Memory B cell (primary cell): ENCODE measurements around the gene ZFAND6.
"Not testable (repeated sequence)": the region's sequence is repeated elsewhere in the genome, so short reads cannot be mapped to it uniquely, and the experiment has no call there.

Experiments used
- ATAC-seq: fragments of 150-1000 bp; cut with Tn5 transposase; 2 replicates; pipeline ENCODE4 v1.10.0; 2021; ENCODE audit warnings: low read depth, mild to moderate bottlenecking, moderate library complexity
- DNase-seq, 2 donors: peaks; one replicate each; pipeline ENCODE4 v3.0.0; 2022; ENCODE audit warnings: low spot score in 2 of 2
- H3K27ac Mint-ChIP-seq: one replicate; pipeline ENCODE4 v1.8.0; 2022; ENCODE audit warnings: mild to moderate bottlenecking, moderate library complexity, mixed read lengths
- H3K27me3 Mint-ChIP-seq: one replicate; pipeline ENCODE4 v1.8.0; 2022; ENCODE audit warnings: mixed read lengths
- H3K36me3 Mint-ChIP-seq: one replicate; pipeline ENCODE4 v1.8.0; 2022; ENCODE audit warnings: mild to moderate bottlenecking, mixed read lengths
- H3K4me1 Mint-ChIP-seq: one replicate; pipeline ENCODE4 v1.8.0; 2022; ENCODE audit warnings: mixed read lengths
- H3K4me3 Mint-ChIP-seq: one replicate; pipeline ENCODE4 v1.8.0; 2022; ENCODE audit warnings: mild to moderate bottlenecking, moderate library complexity, mixed read lengths
- H3K9me3 Mint-ChIP-seq: one replicate; pipeline ENCODE4 v1.8.0; 2022; ENCODE audit warnings: mixed read lengths

Gene ZFAND6

GRCh38 chr15:80152896-80153876 lies 93.7 kb downstream of the ZFAND6 start, which contains the start of gene FAH:
TSS of gene FAH (plus strand) at chr15:80152999. CDS start at chr15:80153055, 56 bp downstream.
- no peaks in the 10 kb centered on the region for H3K27me3 Mint-ChIP-seq
- no peaks in the 10 kb centered on the region for H3K9me3 Mint-ChIP-seq
- peak within 1 kb of the TSS; percentile 86 for H3K4me3 Mint-ChIP-seq
- H3K36me3 Mint-ChIP-seq, result no peaks in the 10 kb centered on the region
- DNase-seq, result peak in 1 of 2 donors; percentile 11
- peak within 1 kb of the TSS; percentile 50 for H3K27ac Mint-ChIP-seq
- H3K4me1 Mint-ChIP-seq, result peaks cover 13% of the 10 kb centered on the region
- ATAC-seq, result peak; percentile 43

DNA sequence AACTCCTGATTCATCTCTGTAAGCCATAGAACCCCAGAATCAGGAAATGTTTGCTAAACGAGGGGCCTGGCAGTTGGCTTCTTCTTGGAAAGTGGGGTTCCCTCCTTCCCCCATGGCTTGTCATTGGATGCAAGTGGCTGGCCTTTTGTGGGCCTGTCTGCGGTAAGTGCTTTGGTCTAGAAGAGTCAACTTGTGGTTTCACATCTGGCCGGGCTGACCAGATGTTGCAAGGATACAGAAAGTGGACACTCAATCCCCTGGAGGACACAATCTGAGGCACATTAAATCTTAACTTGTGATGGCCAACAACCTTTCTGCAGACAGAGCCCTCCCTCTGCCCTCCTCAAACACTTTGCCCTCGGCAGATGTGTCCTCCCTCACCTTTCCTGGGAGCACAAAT lies 94.4 kb downstream of the ZFAND6 start:
- ATAC-seq (no peak), DNase-seq (no peak)
- H3K4me3 Mint-ChIP-seq, result peak overlapping the region; percentile 17
- H3K4me1 Mint-ChIP-seq, result peaks cover 17% of the 10 kb centered on the region
- no peaks in the 10 kb centered on the region for H3K27me3 Mint-ChIP-seq
- H3K9me3 Mint-ChIP-seq, result no peaks in the 10 kb centered on the region
- H3K27ac Mint-ChIP-seq, result no peak overlapping the region
- H3K36me3 Mint-ChIP-seq, result no peaks in the 10 kb centered on the region

GRCh38 chr15:80154336-80154735 lies 94.9 kb downstream of the ZFAND6 start:
- DNase-seq, result no peak
- no peaks in the 10 kb centered on the region for H3K9me3 Mint-ChIP-seq
- no peak overlapping the region for H3K4me3 Mint-ChIP-seq
- no peak for ATAC-seq
- no peaks in the 10 kb centered on the region for H3K27me3 Mint-ChIP-seq
- H3K27ac Mint-ChIP-seq, result no peak overlapping the region
- H3K4me1 Mint-ChIP-seq, result peaks cover 19% of the 10 kb centered on the region
- no peaks in the 10 kb centered on the region for H3K36me3 Mint-ChIP-seq

- no peak overlapping the region for H3K4me3 Mint-ChIP-seq
- no peaks in the 10 kb centered on the region for H3K9me3 Mint-ChIP-seq
- H3K27ac Mint-ChIP-seq, result no peak overlapping the region
- no peaks in the 10 kb centered on the region for H3K36me3 Mint-ChIP-seq
- DNase-seq (no peak), ATAC-seq (no peak)
- H3K4me1 Mint-ChIP-seq, result peaks cover 24% of the 10 kb centered on the region
- H3K27me3 Mint-ChIP-seq, result no peaks in the 10 kb centered on the region
Measured at GRCh38 chr15:80155001-80155377, 95.5 kb downstream of the ZFAND6 start.

DNA sequence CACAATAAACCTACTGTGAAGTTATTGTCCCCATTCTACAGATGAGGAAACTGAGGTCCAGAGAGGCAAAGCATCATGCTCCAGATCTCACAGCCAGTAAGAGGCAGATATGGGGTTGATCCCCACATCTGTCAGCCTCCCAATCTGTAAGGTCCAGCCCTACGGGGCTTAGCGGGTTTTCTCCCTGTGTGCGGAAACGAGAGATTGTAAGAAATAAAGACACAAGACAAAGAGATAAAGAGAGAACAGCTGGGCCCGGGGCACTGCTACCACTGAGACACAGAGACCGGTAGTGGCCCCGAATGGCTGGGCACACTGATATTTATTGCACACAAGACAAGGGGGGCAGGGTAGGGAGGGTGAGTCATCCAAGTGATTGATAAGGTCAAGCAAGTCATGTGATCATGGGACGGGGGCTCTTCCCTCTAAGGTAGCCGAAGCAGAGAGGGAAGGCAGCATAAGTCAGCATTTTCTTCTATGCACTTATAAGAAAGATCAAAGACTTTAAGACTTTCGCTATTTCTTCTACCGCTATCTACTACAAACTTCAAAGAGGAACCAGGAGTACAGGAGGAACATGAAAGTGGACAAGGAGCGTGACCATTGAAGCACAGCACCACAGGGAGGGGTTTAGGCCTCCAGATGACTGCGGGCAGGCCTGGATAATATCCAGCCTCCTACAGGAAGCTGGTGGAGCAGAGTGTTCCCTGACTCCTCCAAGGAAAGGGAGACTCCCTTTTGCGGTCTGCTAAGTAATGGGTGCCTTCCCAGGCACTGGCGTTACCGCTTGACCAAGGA lies 96.1 kb downstream of the ZFAND6 start:
- H3K36me3 Mint-ChIP-seq, H3K9me3 Mint-ChIP-seq, DNase-seq, H3K27me3 Mint-ChIP-seq, ATAC-seq, H3K4me3 Mint-ChIP-seq, H3K27ac Mint-ChIP-seq: not testable (repeated sequence)
- H3K4me1 Mint-ChIP-seq, result peaks cover 27% of the 10 kb centered on the region

- Mint-ChIP-seq H3K4me1 (peaks cover 33% of the 10 kb centered on the region), H3K27me3 (no peaks in the 10 kb centered on the region), H3K36me3 (no peaks in the 10 kb centered on the region), H3K4me3 (no peak overlapping the region), H3K27ac (no peak overlapping the region), H3K9me3 (no peaks in the 10 kb centered on the region)
- no peak for ATAC-seq
- no peak for DNase-seq
Measured at GRCh38 chr15:80156176-80156720, 96.8 kb downstream of the ZFAND6 start.

GRCh38 chr15:80157215-80157614 lies 97.7 kb downstream of the ZFAND6 start:
- no peak for ATAC-seq
- Mint-ChIP-seq H3K4me1 (peaks cover 28% of the 10 kb centered on the region), H3K27ac (no peak overlapping the region), H3K9me3 (no peaks in the 10 kb centered on the region), H3K36me3 (no peaks in the 10 kb centered on the region), H3K4me3 (no peak overlapping the region), H3K27me3 (no peaks in the 10 kb centered on the region)
- DNase-seq, result no peak

GRCh38 chr15:80159301-80159700 lies 99.8 kb downstream of the ZFAND6 start:
- Mint-ChIP-seq H3K27ac (no peak overlapping the region), H3K4me3 (no peak overlapping the region), H3K4me1 (peaks cover 24% of the 10 kb centered on the region), H3K9me3 (peaks cover 4% of the 10 kb centered on the region), H3K27me3 (no peaks in the 10 kb centered on the region), H3K36me3 (peaks cover 5% of the 10 kb centered on the region)
- ATAC-seq, result no peak
- DNase-seq, result no peak

DNA sequence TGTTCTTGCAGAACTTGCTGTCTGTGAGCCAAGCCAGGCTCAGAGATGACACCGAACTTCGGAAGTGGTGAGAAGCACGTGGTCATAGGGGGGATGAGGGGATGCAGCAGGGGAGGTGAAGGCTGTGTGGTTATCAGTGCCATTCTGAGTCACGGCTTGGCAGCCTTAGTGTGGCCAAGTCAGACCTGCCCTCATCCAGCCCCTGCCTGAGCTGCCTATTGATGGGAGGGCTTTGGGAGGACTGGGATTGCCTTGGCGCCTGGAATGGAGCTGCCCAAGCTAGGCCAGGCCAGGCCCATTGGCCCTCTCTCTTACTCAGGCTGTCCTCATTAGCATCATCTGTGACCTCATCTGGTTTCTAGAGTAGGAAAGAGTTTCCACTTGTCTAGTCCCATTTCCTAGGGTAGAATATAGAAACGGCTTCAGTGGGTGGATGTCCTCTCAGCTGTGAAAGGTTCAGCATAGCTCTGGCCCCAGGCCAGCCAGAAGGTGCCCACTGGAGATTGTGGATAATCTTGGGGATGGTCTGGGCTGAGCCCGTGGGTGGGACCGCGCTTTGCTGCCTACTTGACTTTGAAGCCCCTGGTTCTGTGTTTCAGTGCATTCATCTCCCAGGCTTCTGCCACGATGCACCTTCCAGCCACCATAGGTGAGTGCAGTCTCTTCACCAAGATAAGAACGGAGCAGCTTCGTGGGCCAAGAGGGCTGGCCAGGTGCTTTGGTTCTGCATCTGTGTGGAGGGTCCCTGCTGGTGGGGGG lies 100.5 kb downstream of the ZFAND6 start:
- DNase-seq (no peak), ATAC-seq (no peak)
- Mint-ChIP-seq H3K36me3 (peaks cover 5% of the 10 kb centered on the region), H3K4me1 (peaks cover 24% of the 10 kb centered on the region), H3K27ac (no peak overlapping the region), H3K9me3 (peaks cover 4% of the 10 kb centered on the region), H3K27me3 (no peaks in the 10 kb centered on the region), H3K4me3 (no peak overlapping the region)

- peaks cover 5% of the 10 kb centered on the region for H3K36me3 Mint-ChIP-seq
- H3K27ac Mint-ChIP-seq, result no peak overlapping the region
- peaks cover 22% of the 10 kb centered on the region for H3K4me1 Mint-ChIP-seq
Measured at GRCh38 chr15:80160570-80161156, 101.2 kb downstream of the ZFAND6 start.

GRCh38 chr15:80161468-80162016 lies 102.1 kb downstream of the ZFAND6 start:
- H3K36me3 Mint-ChIP-seq, result peaks cover 5% of the 10 kb centered on the region
- H3K27me3 Mint-ChIP-seq, result no peaks in the 10 kb centered on the region
- H3K9me3 Mint-ChIP-seq, result peaks cover 4% of the 10 kb centered on the region
- ATAC-seq (no peak), DNase-seq (no peak)
- H3K27ac Mint-ChIP-seq, result no peak overlapping the region
- no peak overlapping the region for H3K4me3 Mint-ChIP-seq
- peaks cover 20% of the 10 kb centered on the region for H3K4me1 Mint-ChIP-seq

More at GRCh38 chr15:80160570-80161156, 101.2 kb downstream of the ZFAND6 start:
- DNase-seq (no peak), ATAC-seq (peak; percentile 79)
- Mint-ChIP-seq H3K27me3 (no peaks in the 10 kb centered on the region), H3K9me3 (peaks cover 4% of the 10 kb centered on the region), H3K4me3 (no peak overlapping the region)

DNA sequence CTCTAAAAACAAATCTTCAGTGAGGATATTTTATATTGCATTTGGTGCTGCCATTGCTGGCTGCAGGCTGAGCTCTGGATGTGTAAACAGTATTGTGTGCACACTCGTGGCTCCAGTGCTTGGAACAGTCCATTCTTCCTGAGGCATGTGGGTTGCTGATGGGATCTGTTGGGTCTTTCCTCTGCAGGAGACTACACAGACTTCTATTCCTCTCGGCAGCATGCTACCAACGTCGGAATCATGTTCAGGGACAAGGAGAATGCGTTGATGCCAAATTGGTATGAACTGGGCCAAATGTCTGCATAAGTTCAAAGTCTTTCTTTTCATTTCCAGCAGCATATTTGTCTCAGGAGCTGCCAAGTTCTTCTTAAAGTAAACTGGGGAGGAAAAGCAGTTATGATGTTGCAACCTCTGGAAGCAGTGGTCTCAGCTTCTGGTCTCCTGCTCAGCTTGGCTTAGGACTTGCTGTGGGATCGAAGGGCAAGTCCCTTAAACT lies 102.6 kb downstream of the ZFAND6 start:
- Mint-ChIP-seq H3K36me3 (peaks cover 5% of the 10 kb centered on the region), H3K27me3 (no peaks in the 10 kb centered on the region), H3K27ac (no peak overlapping the region), H3K4me1 (peaks cover 20% of the 10 kb centered on the region), H3K9me3 (peaks cover 4% of the 10 kb centered on the region), H3K4me3 (no peak overlapping the region)
- no peak for ATAC-seq
- no peak for DNase-seq

DNA sequence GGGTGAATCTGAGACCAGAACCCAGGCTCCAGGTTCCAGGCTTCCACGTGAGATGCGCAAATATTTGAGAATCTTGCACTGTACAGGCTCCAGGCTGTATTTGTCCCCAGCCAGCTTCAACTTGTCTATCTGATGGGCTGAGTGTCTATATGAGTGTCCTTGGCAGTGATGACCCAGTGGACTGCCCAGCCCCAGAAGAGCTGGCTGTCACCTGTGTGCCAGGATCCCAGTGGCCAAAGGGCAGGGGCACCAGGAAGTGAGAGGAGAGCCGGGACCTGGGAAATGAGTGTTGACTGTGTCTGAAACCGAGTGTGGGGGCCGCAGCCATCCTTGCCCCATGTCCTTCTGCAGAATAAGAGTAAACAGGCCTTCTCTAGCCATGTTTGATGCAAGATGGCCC lies 103.7 kb downstream of the ZFAND6 start:
- peaks cover 20% of the 10 kb centered on the region for H3K4me1 Mint-ChIP-seq
- DNase-seq, result no peak
- H3K27ac Mint-ChIP-seq, result no peak overlapping the region
- H3K27me3 Mint-ChIP-seq, result no peaks in the 10 kb centered on the region
- H3K36me3 Mint-ChIP-seq, result peaks cover 5% of the 10 kb centered on the region
- peaks cover 4% of the 10 kb centered on the region for H3K9me3 Mint-ChIP-seq
- ATAC-seq, result no peak
- no peak overlapping the region for H3K4me3 Mint-ChIP-seq
